GM23338 (cell line): ENCODE data around the gene SPEM1.

ENCODE experiments used
- EZH2 ChIP-seq: fragments of 200-600 bp; sonication (generic); IDR thresholded peaks from one replicate; pipeline ENCODE4 v1.8.0; 2017; ENCODE audit warnings: antibody characterized with exemption, mild to moderate bottlenecking, low read depth; ENCODE audit not compliant: unreplicated experiment
- TF ChIP-seq, protein P1 (sequence below): IDR thresholded peaks from one replicate; pipeline ENCODE4 v1.6.1; 2018; ENCODE audit warnings: antibody characterized with exemption; ENCODE audit not compliant: unreplicated experiment
- TF ChIP-seq, protein P2 (sequence below), 2 experiments: fragments of 200-600 bp in 1 of 2; sonication (generic) in 1 of 2; conservative IDR thresholded peaks; 2 replicates each; pipeline versions ENCODE4 v1.5.1 to v1.6.1; 2016 to 2017; ENCODE audit warnings: antibody characterized with exemption in 2 of 2, low read depth in 2 of 2, mild to moderate bottlenecking in 2 of 2, moderate library complexity in 1 of 2

- TF ChIP-seq, protein P1, sequence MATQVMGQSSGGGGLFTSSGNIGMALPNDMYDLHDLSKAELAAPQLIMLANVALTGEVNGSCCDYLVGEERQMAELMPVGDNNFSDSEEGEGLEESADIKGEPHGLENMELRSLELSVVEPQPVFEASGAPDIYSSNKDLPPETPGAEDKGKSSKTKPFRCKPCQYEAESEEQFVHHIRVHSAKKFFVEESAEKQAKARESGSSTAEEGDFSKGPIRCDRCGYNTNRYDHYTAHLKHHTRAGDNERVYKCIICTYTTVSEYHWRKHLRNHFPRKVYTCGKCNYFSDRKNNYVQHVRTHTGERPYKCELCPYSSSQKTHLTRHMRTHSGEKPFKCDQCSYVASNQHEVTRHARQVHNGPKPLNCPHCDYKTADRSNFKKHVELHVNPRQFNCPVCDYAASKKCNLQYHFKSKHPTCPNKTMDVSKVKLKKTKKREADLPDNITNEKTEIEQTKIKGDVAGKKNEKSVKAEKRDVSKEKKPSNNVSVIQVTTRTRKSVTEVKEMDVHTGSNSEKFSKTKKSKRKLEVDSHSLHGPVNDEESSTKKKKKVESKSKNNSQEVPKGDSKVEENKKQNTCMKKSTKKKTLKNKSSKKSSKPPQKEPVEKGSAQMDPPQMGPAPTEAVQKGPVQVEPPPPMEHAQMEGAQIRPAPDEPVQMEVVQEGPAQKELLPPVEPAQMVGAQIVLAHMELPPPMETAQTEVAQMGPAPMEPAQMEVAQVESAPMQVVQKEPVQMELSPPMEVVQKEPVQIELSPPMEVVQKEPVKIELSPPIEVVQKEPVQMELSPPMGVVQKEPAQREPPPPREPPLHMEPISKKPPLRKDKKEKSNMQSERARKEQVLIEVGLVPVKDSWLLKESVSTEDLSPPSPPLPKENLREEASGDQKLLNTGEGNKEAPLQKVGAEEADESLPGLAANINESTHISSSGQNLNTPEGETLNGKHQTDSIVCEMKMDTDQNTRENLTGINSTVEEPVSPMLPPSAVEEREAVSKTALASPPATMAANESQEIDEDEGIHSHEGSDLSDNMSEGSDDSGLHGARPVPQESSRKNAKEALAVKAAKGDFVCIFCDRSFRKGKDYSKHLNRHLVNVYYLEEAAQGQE = no peak
- no peak for TF ChIP-seq EZH2
- TF ChIP-seq, protein P2, sequence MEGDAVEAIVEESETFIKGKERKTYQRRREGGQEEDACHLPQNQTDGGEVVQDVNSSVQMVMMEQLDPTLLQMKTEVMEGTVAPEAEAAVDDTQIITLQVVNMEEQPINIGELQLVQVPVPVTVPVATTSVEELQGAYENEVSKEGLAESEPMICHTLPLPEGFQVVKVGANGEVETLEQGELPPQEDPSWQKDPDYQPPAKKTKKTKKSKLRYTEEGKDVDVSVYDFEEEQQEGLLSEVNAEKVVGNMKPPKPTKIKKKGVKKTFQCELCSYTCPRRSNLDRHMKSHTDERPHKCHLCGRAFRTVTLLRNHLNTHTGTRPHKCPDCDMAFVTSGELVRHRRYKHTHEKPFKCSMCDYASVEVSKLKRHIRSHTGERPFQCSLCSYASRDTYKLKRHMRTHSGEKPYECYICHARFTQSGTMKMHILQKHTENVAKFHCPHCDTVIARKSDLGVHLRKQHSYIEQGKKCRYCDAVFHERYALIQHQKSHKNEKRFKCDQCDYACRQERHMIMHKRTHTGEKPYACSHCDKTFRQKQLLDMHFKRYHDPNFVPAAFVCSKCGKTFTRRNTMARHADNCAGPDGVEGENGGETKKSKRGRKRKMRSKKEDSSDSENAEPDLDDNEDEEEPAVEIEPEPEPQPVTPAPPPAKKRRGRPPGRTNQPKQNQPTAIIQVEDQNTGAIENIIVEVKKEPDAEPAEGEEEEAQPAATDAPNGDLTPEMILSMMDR (conservative IDR thresholded peaks at IDR 0.05; ENCODE audit: low read depth in 2 of 2) = no peak
Observed at GRCh38 chr17:7388856-7389255, 31.3 kb upstream of the SPEM1 start.
